ENCODE measurements around the gene CREB5. TPM values are rescaled to one million over a fixed set of nuclear protein-coding genes. Genes with fewer than 3 reads are reported as not detected.
A peak's percentile ranks its signal among the peaks of the same experiment; 100 is the strongest.

The CREB5 gene
- total and polyA plus RNA-seq, 10 donors = 0.88 to 56.8 (median 23.5) TPM

GRCh38 chr7:28718055-28718481, 305.8 kb downstream of the CREB5 start:
- H3K4me3 ChIP-seq = no peak overlapping the region
- H3K9me3 ChIP-seq = no peaks in the 10 kb centered on the region
- H3K36me3 ChIP-seq = peaks cover 0 to 50% (median 3%) of the 10 kb centered on the region in 6 donors
- no peak for DNase-seq
- 76 to 84% (median 78%) methylated on average over 9 of the region's 9 CpGs for WGBS, 5 donors
- intact Hi-C loops (cut with DNase I; ENCODE audit: low total_unique reads) = no loop called here
- TF ChIP-seq CTCF (IDR thresholded peaks at IDR 0.05 in 8 of 11, conservative IDR thresholded peaks at IDR 0.05 in 3 of 11) (no peak), POLR2AphosphoS5 (IDR thresholded peaks at IDR 0.05) (no peak), POLR2A (IDR thresholded peaks at IDR 0.05) (no peak)
- H3K4me1 ChIP-seq = peaks cover 0 to 8% (median 3%) of the 10 kb centered on the region in 6 donors
- H3K27ac ChIP-seq = no peak overlapping the region
- H3K27me3 ChIP-seq (replicated peaks in 1 of 7) = no peaks in the 10 kb centered on the region

GRCh38 chr7:28718545-28718944, 306.2 kb downstream of the CREB5 start:
- intact Hi-C loops (cut with DNase I; ENCODE audit: low total_unique reads) = no loop called here
- H3K9me3 ChIP-seq = no peaks in the 10 kb centered on the region
- peaks cover 0 to 8% (median 3%) of the 10 kb centered on the region in 6 donors for H3K4me1 ChIP-seq
- DNase-seq = no peak
- peaks cover 0 to 55% (median 3%) of the 10 kb centered on the region in 6 donors for H3K36me3 ChIP-seq
- TF ChIP-seq POLR2A (IDR thresholded peaks at IDR 0.05) = no peak
- TF ChIP-seq POLR2AphosphoS5 (IDR thresholded peaks at IDR 0.05) = no peak
- TF ChIP-seq CTCF (IDR thresholded peaks at IDR 0.05 in 8 of 11, conservative IDR thresholded peaks at IDR 0.05 in 3 of 11) = no peak
- no peak overlapping the region for H3K4me3 ChIP-seq
- H3K27me3 ChIP-seq (replicated peaks in 1 of 7) = no peaks in the 10 kb centered on the region
- 80 to 95% (median 89%) methylated on average over 2 of the region's 2 CpGs for WGBS, 5 donors
- H3K27ac ChIP-seq = no peak overlapping the region

GRCh38 chr7:28722684-28723083, 310.4 kb downstream of the CREB5 start:
- Histone ChIP-seq H3K9me3 (no peaks in the 10 kb centered on the region), H3K27ac (no peak overlapping the region), H3K27me3 (replicated peaks in 1 of 7) (no peaks in the 10 kb centered on the region), H3K4me1 (peaks cover 0 to 31% (median 12%) of the 10 kb centered on the region in 6 donors), H3K36me3 (peaks cover 0 to 82% (median 3%) of the 10 kb centered on the region in 6 donors), H3K4me3 (no peak overlapping the region)
- TF ChIP-seq POLR2AphosphoS5 (IDR thresholded peaks at IDR 0.05) = no peak
- 85 to 93% (median 88%) methylated on average over 4 of the region's 4 CpGs for WGBS, 5 donors
- DNase-seq = no peak
- intact Hi-C loops (cut with DNase I; ENCODE audit: low total_unique reads) = no loop called here

- Histone ChIP-seq H3K4me3 (no peak overlapping the region), H3K9me3 (no peaks in the 10 kb centered on the region), H3K27ac (no peak overlapping the region), H3K27me3 (replicated peaks in 1 of 7) (no peaks in the 10 kb centered on the region), H3K4me1 (peaks cover 0 to 30% (median 9%) of the 10 kb centered on the region in 6 donors), H3K36me3 (peaks cover 0 to 87% (median 3%) of the 10 kb centered on the region in 6 donors)
- WGBS, 5 donors = 84 to 96% (median 91%) methylated on average over 9 of the region's 9 CpGs
- intact Hi-C loops (cut with DNase I; ENCODE audit: low total_unique reads) = no loop called here
- no peak for DNase-seq
- TF ChIP-seq CTCF (IDR thresholded peaks at IDR 0.05 in 8 of 11, conservative IDR thresholded peaks at IDR 0.05 in 3 of 11) = no peak
Observed at GRCh38 chr7:28723336-28723735, 311.0 kb downstream of the CREB5 start.

GRCh38 chr7:28724563-28724962, 312.2 kb downstream of the CREB5 start:
- peak overlapping the region in 2 of 8 donors; percentile 40 to 58 for H3K27ac ChIP-seq
- peaks cover 0 to 26% (median 8%) of the 10 kb centered on the region in 6 donors for H3K4me1 ChIP-seq
- WGBS, 5 donors = 84 to 96% (median 91%) methylated on average over 1 of the region's 1 CpG
- no peaks in the 10 kb centered on the region for H3K27me3 ChIP-seq (replicated peaks in 1 of 7)
- TF ChIP-seq POLR2A (IDR thresholded peaks at IDR 0.05) (no peak), CTCF (IDR thresholded peaks at IDR 0.05 in 8 of 11, conservative IDR thresholded peaks at IDR 0.05 in 3 of 11) (no peak), POLR2AphosphoS5 (IDR thresholded peaks at IDR 0.05) (no peak)
- no peak overlapping the region for H3K4me3 ChIP-seq
- intact Hi-C loops (cut with DNase I; ENCODE audit: low total_unique reads) = no loop called here
- no peaks in the 10 kb centered on the region for H3K9me3 ChIP-seq
- H3K36me3 ChIP-seq = peaks cover 0 to 84% (median 3%) of the 10 kb centered on the region in 6 donors
- no peak for DNase-seq

Measured in spleen (tissue), 11 donors.